ENCODE data around the gene FRMPD4.

Gene FRMPD4

DNA sequence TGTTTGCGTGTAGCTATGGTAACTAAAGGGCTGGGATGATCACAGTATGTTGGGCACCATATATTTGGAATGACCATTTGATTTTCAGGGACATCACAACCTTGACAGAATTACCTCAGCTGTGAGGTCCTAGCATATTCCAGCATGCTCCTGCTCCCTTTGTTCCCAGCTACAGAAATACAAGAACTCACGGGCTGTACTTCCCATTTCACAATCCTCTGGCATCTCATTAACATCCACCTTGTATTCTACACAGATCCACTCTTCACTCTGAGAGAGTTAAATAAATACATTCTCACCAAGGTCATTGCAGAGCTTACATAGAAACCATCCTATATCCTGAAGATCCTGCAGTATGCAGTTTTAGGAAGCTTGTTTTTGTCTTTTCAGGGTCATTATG is 169.7 kb downstream of the FRMPD4 start:
- no peak for DNase-seq

- no peak for DNase-seq
Measured at GRCh38 chrX:12308420-12308819, 170.1 kb downstream of the FRMPD4 start.

DNA sequence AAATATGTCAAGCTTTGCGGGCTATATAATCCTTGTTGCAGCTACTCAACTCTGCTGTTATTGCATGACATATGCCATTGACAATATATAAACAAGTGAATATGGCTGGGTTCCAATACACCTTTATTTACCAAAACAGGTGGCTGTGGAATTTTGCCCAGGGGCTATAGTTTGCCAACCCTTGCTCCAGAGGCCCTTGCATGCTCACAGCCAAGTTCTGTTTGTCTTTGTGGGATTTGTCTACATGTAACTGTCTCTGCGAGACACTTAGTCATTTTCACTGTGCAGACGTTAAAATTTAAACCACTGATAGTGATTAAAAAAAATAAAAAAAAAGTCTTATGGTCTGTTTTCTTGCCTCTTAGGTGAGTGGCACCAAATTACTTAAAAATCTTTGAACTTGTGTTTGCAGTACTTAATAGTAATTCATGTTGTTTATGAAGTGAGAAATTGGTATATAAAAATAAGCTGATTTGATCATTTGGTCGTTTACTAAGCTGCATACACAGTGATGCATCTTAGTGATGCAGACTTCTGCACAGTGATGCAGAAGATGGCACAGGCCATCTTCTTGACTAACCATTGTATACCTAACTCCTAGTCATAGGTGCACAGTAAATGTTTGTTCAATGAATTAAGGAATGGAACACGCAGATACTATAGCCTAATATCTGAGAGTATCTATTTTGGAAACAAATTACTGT is 170.9 kb downstream of the FRMPD4 start:
- no peak for DNase-seq

- DNase-seq: no peak
Measured at GRCh38 chrX:12309744-12310076, 171.4 kb downstream of the FRMPD4 start.

- no peak for DNase-seq
Measured at GRCh38 chrX:12314651-12315050, 176.4 kb downstream of the FRMPD4 start.

DNA sequence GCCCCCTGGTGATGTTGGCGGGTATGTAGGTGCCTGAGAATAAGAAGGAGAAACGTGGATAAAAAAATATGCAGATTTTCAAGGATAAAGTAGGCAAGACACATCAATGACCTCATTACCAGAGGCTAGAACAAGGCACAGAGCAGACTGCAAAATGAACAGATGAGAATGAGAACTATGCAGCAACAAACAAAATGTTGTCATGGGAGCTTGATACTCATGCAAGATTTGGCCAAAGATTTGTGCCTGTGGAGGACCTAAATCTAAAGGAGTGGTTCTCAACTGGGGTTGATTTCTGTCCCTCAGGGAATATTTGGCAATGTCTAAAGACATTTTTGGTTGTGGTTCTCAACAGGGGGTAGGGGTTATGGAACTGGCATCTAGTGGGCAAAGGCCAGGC is 177.3 kb downstream of the FRMPD4 start:
- no peak for DNase-seq

GRCh38 chrX:12319003-12319519 is 180.8 kb downstream of the FRMPD4 start:
- DNase-seq: no peak

GRCh38 chrX:12319992-12320391 is 181.7 kb downstream of the FRMPD4 start:
- no peak for DNase-seq

- no peak for DNase-seq
Measured at GRCh38 chrX:12322031-12322430, 183.8 kb downstream of the FRMPD4 start.

DNA sequence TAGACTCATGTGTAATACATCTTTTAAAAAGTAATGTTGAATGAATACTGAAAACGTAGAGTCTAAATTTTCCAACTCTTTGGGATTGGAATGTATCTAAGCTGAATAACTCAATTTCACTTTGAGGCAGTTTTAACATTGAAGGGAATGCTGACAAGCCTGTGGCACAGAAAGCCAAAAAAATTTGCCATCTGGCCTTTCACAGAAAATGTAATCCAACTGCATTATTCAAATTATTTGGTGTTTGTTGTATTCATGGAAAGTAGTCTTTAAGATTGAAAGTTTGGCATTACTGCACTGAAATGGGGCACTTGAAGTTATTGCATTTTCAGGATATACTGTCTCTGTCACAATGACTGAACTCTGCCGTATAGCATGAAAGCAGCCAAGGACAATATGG is 186.9 kb downstream of the FRMPD4 start:
- no peak for DNase-seq

- no peak for DNase-seq
Measured at GRCh38 chrX:12327836-12328235, 189.6 kb downstream of the FRMPD4 start.

- no peak for DNase-seq
Measured at GRCh38 chrX:12329476-12329875, 191.2 kb downstream of the FRMPD4 start.

- DNase-seq: no peak
Measured at GRCh38 chrX:12330841-12331240, 192.6 kb downstream of the FRMPD4 start.

DNA sequence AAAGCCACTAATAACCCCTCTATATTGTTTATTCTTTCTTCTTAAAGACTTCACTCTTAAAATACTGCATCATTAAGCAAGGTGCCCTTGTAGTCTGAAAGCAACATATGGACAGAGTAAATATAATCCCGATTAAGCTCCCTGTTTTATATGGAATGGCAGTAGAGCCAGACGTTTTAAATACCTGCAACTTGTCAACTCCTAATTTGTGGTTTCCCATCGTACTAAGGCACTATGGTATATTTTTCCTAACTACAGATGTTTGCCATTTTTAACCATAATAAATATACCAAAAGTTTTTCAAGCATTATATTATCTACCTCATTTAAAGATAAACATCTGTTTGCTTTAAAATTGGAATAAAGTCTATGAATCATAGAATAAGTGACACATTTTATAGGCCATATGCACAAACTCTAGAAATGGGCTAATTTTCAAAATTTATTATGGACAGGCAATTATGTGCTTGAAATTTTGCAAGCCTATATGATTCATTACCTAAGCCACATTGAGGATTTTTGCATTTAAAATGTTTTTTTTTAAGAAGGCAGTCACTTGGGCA is 194.6 kb downstream of the FRMPD4 start:
- no peak for DNase-seq

DNA sequence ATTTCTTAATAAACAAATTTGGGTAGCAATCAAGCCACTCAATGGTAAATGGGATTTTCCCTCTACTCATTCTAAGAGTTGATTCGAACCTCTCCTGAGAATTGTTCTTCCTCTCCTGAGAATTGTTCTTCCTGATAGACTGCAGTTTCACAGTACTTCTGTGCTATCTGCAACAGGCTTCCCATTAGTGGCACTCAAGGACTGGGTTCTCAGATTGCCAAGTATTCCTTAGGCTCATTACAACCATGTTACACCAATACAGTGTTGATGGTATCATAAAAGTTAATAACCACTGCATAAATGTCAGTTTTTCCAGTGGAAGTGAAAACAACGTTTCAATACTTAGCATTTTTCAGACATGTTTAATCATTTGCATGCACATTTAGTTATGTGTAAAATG is 201.6 kb downstream of the FRMPD4 start:
- DNase-seq: no peak

DNA sequence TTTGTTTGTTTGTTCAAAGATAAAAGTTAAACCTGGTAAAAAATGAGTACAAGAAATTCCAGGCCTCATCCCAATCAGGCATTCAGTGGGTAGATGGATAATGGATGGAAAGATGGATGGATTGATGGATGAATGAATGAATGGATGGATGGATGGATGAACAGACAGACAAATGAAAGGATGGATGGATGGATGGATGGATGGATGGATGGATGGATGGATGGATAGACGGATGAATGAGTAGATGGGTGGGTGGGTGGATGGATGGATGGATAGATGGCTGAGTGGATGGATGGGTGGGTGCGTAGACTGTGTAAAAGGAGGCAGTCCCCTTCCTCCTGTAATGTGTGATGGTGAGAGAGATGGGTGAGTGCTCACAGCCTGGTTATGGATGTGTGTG is 206.7 kb downstream of the FRMPD4 start:
- no peak for DNase-seq

DNA sequence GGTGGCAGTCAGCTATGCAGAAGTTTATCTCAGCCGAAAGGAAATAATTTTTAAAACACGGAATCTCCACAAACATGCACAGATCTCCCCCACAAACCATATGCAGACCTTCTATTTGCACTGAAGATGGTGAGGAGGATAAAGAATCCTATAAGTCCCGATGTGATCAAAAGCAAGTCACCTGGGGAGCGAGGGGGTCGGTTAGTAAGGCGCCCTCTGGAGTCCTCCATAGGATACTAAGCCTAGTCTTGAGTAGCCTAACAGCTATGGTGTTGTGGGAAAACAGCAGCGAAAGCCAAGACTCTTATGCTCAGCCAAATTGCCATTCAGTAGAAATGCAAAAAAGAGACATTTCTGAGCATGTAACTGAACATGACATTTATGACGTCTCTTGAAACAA is 210.9 kb downstream of the FRMPD4 start:
- DNase-seq: no peak

- no peak for DNase-seq
Measured at GRCh38 chrX:12352922-12353321, 214.6 kb downstream of the FRMPD4 start.

DNA sequence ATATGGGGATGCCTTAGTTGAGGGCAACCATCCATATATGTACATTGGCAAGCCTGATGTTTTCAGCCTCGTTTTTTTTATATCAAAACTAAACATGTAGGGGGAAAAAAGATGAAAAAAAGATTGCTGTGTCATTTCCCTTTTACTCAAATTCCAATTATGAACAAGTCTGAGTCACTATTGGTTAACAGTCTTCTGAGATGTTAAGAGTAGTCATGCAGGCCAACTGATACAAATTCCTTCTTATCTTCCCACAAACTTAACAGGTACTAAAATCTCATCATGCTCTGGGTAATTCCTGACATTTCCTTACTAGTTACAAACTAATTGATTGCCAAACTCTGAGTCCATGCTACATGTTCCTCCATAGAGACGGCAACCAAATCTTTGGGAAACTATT is 222.1 kb downstream of the FRMPD4 start:
- DNase-seq: no peak

DNA sequence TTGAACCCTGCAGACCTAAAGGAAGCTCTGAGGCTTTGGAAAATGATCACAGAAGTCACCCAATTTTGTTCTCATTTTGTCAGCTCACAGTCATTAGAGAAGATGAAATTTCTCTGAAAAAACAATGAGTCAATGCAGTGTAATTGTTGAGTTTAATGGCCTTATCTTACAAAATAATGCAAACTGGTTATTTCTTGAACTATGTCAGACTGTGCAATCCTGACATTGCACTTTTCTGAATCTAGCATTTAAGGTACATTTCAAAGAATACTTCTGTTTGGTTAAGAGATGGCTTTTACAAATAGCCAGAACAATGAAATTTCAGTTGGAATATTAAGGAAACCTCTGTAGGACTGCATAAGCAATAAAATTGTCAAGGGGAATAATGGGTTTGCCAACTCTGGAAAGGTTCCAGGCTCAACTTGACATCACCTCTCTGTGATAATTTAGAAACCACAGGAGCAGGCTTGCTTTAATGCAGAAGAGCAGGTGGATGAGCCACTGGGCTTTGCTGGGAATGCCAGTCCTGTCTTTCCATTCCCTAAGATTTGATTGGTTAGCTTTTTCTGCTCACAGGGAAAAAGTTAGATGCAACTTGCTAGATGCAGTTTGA is 222.8 kb downstream of the FRMPD4 start:
- DNase-seq: no peak

DNA sequence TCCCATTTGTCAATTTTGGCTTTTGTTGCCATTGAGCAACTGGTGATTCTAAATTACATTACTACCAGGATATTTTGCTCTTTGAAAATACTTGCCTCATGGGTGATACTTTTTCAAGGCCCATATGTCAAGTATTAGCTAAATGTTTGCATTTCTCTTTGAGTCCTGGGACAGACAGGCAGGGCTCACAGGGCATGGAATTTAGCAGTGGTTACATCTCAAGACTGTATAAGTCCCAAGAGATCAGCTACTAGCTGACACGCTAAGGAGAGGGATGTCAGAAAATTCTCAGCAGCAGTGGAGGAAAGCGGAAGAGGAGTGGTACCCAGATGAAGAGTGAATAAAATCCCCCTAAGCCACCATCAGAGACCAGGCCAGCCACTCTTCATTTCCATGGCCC is 224.9 kb downstream of the FRMPD4 start:
- DNase-seq: no peak

DNA sequence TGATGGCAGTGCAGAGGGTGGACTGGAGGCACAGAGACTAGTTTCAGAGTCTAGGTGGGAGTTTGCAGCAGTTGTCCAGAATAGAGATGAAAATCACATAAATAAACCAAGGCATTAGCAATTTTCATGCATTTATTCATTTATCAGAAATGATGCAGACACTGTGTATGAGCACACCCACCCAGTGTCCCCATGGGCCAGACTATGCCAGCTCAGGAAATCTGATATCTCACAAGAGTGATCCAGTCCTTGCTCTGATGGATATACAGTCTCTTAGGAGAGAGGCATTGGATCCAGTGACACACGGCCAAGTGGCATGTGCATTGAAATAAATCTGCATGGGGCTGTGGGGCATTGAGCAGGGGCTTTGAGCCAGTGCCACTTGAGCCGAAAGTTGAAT is 228.2 kb downstream of the FRMPD4 start:
- no peak for DNase-seq

GRCh38 chrX:12367254-12367653 is 229.0 kb downstream of the FRMPD4 start:
- DNase-seq: no peak

- DNase-seq: no peak
Measured at GRCh38 chrX:12370497-12370986, 232.3 kb downstream of the FRMPD4 start.

Data from stimulated activated CD4-positive, alpha-beta T cell treated with anti-CD3 and anti-CD28 coated beads, Interleukin-12 subunit alpha, Interleukin-12 subunit beta, amount 100 ng/mL, for 4 hours (primary cell).